Measurements from ENCODE around the gene OR6K6. TPM values are rescaled to one million over a fixed set of nuclear protein-coding genes. Genes with fewer than 3 reads are reported as not detected.

Gene OR6K6
- total and polyA plus RNA-seq, 2 experiments from 2014 or later = not detected

DNA sequence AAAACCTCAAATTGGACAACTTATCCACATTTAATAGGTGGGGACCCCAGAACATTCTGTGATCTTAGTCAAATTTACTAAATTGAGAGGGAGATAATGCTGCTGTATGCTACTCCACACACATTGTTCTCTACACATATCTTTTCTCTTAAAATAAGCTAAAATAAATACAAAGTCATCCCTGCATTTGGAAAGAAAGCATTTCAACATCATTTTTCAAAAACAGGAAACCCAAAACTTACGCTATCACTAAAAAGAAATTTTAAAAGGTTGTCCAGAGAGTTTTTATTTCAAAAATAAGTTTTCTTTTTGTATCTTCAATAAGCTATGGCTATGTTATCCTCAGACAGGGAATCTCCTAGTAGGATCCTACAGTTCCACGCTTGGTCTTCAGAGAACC is 46.0 kb downstream of the OR6K6 start:
- Histone ChIP-seq H3K36me3 (ENCODE audit: insufficient read depth) (no peaks in the 10 kb centered on the region), H3K4me3 (no peak overlapping the region), H3K9me2 (ENCODE audit: insufficient read depth) (no peaks in the 10 kb centered on the region), H3F3A (replicated peaks; ENCODE audit: low read depth) (no peaks in the 10 kb centered on the region), H3K27me3 (ENCODE audit: insufficient read depth) (no peaks in the 10 kb centered on the region), H3K79me2 (replicated peaks; ENCODE audit: insufficient read depth) (no peaks in the 10 kb centered on the region), H3K4me2 (no peak overlapping the region), H3K4me1 (ENCODE audit: insufficient read depth) (no peaks in the 10 kb centered on the region), H4K20me1 (replicated peaks; ENCODE audit: insufficient read depth) (no peaks in the 10 kb centered on the region), H2AFZ (no peak overlapping the region), H3K27ac (ENCODE audit: low read depth) (no peak overlapping the region)
- Mint-ChIP-seq H3K27me3 (ENCODE audit: insufficient read depth, low read depth, poor library complexity) (peaks cover 2% of the 10 kb centered on the region), H3K4me1 (no peaks in the 10 kb centered on the region), H3K27ac (no peak overlapping the region), H3K36me3 (ENCODE audit: low read depth) (no peaks in the 10 kb centered on the region), H3K9me3 (no peaks in the 10 kb centered on the region), H3K4me3 (no peak overlapping the region)
- ATAC-seq (no peak), DNase-seq (ENCODE audit: low spot score) (no peak)
- TF ChIP-seq, protein P1, sequence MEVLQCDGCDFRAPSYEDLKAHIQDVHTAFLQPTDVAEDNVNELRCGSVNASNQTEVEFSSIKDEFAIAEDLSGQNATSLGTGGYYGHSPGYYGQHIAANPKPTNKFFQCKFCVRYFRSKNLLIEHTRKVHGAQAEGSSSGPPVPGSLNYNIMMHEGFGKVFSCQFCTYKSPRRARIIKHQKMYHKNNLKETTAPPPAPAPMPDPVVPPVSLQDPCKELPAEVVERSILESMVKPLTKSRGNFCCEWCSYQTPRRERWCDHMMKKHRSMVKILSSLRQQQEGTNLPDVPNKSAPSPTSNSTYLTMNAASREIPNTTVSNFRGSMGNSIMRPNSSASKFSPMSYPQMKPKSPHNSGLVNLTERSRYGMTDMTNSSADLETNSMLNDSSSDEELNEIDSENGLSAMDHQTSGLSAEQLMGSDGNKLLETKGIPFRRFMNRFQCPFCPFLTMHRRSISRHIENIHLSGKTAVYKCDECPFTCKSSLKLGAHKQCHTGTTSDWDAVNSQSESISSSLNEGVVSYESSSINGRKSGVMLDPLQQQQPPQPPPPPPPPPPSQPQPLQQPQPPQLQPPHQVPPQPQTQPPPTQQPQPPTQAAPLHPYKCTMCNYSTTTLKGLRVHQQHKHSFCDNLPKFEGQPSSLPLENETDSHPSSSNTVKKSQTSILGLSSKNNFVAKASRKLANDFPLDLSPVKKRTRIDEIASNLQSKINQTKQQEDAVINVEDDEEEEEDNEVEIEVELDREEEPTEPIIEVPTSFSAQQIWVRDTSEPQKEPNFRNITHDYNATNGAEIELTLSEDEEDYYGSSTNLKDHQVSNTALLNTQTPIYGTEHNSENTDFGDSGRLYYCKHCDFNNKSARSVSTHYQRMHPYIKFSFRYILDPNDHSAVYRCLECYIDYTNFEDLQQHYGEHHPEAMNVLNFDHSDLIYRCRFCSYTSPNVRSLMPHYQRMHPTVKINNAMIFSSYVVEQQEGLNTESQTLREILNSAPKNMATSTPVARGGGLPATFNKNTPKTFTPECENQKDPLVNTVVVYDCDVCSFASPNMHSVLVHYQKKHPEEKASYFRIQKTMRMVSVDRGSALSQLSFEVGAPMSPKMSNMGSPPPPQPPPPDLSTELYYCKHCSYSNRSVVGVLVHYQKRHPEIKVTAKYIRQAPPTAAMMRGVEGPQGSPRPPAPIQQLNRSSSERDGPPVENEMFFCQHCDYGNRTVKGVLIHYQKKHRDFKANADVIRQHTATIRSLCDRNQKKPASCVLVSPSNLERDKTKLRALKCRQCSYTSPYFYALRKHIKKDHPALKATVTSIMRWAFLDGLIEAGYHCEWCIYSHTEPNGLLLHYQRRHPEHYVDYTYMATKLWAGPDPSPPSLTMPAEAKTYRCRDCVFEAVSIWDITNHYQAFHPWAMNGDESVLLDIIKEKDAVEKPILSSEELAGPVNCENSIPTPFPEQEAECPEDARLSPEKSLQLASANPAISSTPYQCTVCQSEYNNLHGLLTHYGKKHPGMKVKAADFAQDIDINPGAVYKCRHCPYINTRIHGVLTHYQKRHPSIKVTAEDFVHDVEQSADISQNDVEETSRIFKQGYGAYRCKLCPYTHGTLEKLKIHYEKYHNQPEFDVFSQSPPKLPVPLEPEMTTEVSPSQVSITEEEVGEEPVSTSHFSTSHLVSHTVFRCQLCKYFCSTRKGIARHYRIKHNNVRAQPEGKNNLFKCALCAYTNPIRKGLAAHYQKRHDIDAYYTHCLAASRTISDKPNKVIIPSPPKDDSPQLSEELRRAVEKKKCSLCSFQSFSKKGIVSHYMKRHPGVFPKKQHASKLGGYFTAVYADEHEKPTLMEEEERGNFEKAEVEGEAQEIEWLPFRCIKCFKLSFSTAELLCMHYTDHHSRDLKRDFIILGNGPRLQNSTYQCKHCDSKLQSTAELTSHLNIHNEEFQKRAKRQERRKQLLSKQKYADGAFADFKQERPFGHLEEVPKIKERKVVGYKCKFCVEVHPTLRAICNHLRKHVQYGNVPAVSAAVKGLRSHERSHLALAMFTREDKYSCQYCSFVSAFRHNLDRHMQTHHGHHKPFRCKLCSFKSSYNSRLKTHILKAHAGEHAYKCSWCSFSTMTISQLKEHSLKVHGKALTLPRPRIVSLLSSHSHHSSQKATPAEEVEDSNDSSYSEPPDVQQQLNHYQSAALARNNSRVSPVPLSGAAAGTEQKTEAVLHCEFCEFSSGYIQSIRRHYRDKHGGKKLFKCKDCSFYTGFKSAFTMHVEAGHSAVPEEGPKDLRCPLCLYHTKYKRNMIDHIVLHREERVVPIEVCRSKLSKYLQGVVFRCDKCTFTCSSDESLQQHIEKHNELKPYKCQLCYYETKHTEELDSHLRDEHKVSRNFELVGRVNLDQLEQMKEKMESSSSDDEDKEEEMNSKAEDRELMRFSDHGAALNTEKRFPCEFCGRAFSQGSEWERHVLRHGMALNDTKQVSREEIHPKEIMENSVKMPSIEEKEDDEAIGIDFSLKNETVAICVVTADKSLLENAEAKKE (CRISPR knock-in tag; IDR thresholded peaks at IDR 0.05) = no peak
- TF ChIP-seq NANOG (IDR thresholded peaks at IDR 0.05; ENCODE audit: borderline replicate concordance) (no peak), JUNB (IDR thresholded peaks at IDR 0.05; ENCODE audit: unreplicated experiment) (no peak)

DNA sequence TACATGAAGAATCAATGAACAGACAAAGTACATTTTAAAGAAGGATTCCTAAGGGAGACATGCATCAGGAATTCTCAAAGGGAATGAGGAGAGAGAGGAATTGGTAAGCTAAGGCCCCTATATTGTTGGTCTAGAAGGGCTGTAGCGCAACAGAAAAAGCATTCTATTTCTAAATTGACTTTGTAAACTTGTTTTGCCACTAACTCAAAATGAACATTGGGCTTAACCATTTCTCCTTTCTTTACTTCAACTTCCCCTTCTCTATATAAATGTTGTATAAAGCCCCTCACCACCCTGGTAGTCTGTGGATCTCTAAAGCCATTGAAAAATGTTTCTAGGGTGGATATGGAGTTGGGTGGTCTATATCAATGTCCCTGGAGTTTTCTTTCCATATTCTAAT is 46.9 kb downstream of the OR6K6 start:
- Mint-ChIP-seq H3K27ac (no peak overlapping the region), H3K27me3 (ENCODE audit: insufficient read depth, low read depth, poor library complexity) (peaks cover 2% of the 10 kb centered on the region), H3K36me3 (ENCODE audit: low read depth) (no peaks in the 10 kb centered on the region), H3K4me3 (no peak overlapping the region), H3K9me3 (no peaks in the 10 kb centered on the region), H3K4me1 (no peaks in the 10 kb centered on the region)
- DNase-seq (ENCODE audit: low spot score) (no peak), ATAC-seq (no peak)
- Histone ChIP-seq H2AFZ (no peak overlapping the region), H4K20me1 (replicated peaks; ENCODE audit: insufficient read depth) (no peaks in the 10 kb centered on the region), H3F3A (replicated peaks; ENCODE audit: low read depth) (no peaks in the 10 kb centered on the region), H3K79me2 (replicated peaks; ENCODE audit: insufficient read depth) (no peaks in the 10 kb centered on the region), H3K9me2 (ENCODE audit: insufficient read depth) (no peaks in the 10 kb centered on the region), H3K27ac (ENCODE audit: low read depth) (no peak overlapping the region), H3K4me2 (no peak overlapping the region), H3K27me3 (ENCODE audit: insufficient read depth) (no peaks in the 10 kb centered on the region), H3K4me1 (ENCODE audit: insufficient read depth) (no peaks in the 10 kb centered on the region), H3K36me3 (ENCODE audit: insufficient read depth) (no peaks in the 10 kb centered on the region), H3K4me3 (no peak overlapping the region)
- TF ChIP-seq JUNB (IDR thresholded peaks at IDR 0.05; ENCODE audit: unreplicated experiment) (no peak), EZH2phosphoT487 (IDR thresholded peaks at IDR 0.05; ENCODE audit: unreplicated experiment) (no peak), CREB1 (CRISPR knock-in tag; IDR thresholded peaks at IDR 0.05; ENCODE audit: low read depth) (no peak), POLR2AphosphoS5 (IDR thresholded peaks at IDR 0.05; ENCODE audit: low read depth) (no peak)
- TF ChIP-seq, protein P1 (CRISPR knock-in tag; IDR thresholded peaks at IDR 0.05) = no peak
